Putamen (tissue), 1 donor: ENCODE results near the gene KCNN3.
A peak's percentile ranks its signal among the peaks of the same experiment; 100 is the strongest.

Experiments used
- DNase-seq: peaks from one replicate; pipeline ENCODE4 v3.0.0-alpha.2; 2016; ENCODE audit warnings: low spot score

The KCNN3 gene

DNA sequence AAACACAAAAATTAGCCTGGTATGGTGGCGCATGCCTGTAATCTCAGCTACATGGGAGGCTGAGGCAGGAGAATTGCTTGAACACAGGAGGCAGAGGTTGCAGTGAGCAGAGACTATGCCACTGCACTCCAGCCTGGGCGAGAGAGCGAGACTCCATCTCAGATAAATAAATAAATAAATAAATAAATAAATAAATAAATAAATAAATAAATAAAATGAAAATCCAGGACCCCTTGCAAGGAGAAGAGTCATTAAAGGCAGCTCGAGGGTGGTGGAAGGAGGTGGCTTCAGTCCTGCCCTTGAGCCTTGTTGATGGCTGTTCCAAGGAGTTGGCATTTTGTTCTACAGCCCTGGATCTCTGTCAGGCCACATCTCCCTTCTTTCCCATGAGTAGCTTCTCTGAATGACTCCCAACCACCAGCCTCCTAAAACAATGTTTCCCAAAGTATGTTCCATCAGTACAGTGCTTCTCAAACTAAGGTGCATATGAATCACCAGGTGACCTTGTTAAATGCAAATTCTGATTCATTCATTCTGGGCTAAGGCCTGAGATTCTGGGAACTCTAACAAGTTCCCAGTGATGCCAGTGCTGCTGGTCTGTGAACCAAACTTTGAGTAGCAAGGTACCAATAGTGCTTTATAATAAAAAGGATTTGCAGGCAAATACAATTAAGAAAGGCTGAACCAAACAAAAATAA lies 99.0 kb downstream of the KCNN3 start:
- no peak for DNase-seq

DNA sequence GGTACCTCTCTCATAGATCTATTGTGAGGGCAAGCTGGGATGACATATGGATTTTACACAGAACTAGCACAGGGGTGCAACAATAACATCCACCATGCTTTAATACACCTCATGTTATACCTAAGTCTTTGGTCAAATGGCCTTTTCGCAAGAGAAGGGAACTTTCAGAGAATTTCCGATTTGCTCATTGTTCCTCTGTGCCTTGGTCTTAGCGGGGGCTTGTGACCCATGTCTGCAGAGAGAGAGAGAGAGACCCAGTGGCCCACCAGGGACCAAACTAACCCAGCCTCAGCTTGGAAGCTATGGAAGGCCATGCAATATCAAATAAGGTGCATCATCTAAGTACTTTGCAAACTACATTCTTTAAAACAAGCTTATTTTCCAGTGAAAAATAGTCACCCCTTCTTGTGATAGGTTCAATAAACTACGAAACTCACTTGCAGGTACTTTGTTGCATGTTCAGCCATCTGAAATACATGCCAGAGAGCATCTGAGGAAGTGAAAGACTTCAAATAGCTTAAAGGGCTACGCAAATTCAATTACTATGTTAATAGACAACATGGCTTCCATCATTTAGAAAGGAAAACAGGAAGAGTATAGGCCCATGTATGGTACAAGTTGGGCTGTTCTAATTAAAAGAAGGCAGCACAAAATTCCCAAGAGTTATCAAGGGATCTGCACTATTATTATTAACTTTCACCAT lies 100.7 kb downstream of the KCNN3 start:
- DNase-seq, result no peak

DNA sequence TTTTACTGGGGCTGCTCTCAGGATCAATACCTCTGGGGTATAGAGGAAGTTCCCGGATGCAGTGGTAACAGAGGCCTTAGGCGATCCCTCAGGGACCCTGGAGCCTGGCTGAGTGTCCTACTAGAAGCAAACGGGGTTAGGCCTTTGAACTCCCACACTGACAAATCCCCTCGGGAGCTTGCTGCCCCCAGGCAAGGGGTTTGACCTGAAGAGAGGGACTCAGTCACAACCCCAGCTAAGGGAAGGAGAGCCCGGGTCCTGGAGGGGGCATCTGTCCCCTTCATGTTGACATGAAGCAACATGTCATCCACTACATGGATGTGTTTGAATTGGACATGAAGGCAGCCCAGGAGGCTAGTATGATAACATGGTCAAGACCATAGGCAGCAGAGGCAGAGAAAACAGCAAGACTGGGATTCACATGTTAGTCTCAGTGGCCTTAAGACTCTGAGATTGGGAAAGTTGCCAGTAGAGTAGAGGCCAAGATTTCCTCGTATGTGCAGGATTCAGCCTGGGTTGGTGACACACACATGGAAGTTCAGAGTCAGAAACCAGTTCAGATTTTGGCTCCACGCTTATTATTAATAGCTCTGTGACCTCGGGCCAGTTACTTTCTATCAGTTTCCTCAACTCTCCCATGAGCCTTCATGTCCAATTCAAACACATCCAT lies 101.5 kb downstream of the KCNN3 start:
- DNase-seq, result no peak

DNA sequence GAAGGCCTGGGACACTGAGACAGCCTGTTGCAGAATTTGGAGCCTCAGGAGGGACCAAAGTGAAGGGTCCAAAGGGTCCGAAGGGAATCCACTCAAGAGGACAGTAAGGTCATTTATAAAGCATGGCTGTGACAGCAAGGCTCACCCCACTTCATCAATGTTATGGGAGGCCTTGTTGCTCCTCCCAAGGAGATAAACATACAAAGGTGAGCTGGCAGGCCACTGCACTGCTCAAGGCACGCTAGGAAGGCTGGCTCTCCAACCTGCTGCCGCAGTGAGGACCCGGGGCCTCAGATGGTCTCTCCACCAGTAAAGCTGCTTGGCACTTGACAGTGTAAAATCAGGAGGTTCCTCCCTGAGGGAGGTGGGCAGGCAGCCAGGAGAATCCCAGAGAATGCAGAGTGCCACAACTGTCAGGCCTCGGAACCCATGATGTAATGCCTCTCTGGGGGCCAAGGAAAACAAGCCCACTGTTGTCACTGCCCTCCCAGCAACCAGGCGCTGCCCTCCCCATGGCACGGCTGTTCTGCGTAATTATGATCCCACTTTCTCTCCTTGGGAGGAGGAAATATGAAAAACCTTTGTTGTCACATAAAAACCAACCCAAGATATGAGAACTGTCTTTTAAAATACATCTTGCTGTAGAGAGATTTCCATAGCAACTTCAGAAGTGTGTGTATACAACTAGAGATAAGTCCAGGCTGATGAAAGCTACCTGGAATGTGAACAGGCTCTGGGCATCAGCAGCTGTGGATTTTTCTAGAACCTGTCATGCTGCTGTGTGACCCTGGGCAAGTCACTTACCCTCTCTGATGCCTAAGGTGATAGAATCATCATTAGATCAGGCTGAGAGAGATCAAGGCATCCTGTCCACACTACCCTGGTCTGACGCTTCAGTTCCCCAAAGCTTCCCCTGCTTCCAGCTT lies 102.5 kb downstream of the KCNN3 start:
- DNase-seq, result no peak

DNA sequence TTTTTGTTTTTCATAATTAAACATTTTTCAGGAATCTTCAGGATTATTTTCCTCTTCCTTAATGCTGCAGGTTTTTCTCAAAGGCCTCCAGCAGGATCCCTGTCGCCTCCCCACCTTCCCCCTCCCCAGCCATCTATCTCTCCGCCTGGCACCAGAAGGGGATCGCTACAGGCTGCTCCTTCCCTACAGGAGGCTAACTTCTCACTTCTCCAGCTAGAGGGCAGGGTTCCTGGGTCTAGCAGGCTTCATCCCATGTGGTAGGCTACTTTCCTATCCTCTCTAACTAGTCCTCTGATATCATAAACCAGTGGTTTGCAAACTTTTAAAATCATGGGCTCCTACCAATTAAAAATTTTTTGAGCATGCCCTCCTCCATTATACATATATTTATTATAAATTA lies 104.1 kb downstream of the KCNN3 start:
- no peak for DNase-seq

DNA sequence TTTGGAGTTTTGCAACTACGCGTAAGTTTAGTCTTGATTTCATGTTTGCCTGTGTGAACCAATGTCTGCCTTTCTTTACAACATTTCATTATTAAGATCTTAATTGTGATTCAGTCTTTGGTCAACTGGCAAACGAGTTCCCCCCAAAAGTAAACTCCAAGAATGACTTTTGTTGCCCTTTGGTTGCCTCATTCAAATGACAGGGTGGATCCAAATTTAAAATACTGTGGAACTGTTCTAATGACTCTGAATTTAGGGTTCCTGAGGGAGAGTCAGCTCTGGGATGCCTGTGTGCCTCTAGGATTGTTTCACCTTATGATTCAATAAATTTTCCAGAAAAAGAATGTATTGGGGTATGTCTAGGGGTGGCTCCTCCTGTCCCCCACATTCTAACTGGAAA lies 105.3 kb downstream of the KCNN3 start:
- DNase-seq, result no peak

DNA sequence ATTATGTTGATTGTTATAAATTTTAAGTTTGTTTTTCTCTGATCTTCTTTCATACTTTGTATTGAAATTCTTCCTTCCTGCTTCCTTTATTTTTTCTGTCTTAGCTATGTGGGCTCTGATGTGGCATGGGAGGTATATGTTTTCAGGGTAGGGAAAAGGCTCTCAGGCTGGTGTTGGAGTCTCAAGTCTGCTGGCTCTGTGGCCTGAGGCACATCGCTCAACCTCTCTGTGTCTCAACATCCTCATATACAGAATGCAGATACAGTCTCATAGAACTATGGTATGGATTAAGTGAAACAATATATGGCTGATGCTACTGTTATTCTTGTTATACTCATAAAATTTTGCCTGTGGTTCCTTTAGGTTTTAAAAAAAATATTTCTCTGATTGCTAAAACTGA lies 105.9 kb downstream of the KCNN3 start:
- DNase-seq, result no peak

DNA sequence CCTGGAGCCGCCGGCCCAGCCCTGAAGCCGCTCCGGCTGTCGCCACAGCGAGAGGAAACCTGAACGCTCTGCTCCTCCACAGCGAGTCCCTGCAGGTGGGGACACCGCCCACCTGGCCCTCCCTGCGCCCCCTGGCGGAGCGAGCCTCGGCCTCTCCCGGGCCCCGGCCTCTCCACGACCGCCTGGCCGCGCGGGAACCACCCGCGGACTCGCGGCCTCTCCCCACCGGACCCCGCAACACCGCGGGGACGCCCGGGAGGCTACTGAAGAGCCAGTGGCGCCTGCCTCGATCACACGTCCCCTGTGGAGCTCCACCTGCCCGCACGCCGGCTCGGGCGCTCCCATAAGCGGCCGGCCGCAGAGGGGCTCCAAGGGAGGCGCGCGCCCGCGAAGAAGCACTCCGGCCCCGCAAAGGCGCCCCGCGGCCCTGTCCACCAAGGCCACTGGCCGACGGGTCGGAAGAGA lies 109.6 kb downstream of the KCNN3 start:
- no peak for DNase-seq

DNA sequence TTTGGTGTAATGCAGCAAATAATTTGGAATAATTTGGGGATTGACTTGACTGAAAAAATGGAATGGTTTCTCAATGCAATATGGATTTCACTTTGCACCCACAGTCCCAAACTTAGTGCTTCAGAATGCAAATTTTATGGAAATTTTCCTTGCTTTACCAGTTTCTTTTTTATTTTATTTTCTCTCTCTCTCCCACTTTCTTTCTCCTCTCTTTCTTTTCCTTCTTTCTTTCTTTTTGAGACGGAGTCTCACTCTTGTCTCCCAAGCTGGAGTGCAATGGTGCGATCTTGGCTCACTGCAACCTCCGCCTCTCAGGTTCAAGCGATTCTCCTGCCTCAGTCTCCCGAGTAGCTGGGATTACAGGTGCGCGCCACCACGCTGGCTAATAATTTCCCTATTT lies 110.3 kb downstream of the KCNN3 start:
- no peak for DNase-seq

DNA sequence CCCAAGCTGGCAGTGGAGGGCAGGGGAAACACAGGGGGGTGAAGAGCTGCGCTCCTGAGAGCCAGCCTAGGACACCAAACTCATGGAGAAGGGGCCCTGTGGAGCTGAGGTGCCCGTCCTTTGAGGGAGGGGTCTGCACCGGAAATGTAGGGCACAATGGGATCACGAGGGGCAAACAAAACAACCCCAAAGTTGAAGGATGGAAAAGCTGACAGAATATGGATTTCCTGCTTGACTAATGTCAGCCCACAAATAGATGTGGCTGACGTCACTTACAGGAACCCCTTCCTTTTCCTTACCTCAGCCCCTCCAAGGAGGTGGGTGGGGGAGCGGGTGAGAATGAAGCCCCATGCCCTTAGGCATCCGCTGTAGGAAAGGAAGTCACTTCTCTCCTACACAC lies 110.9 kb downstream of the KCNN3 start:
- no peak for DNase-seq

DNA sequence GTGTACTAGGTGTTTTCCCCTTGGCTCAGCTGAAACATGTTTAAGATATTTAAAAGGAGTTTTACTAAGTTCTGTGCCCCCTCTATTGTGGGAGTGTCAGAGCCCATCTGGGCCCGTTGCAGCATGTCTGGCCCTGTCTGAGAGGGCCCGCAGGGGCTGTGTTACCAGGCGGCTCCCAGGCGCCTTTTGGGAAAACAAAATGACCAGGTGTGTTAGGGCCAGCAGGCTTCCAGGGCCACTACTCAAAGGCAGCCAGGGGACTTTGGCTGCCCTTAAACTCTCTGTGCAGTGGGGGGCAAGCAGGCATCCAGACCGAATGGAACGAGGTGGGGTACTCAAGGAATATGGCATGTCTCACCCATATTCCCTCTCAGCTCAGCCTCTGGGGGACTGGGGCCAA lies 111.7 kb downstream of the KCNN3 start:
- no peak for DNase-seq

DNA sequence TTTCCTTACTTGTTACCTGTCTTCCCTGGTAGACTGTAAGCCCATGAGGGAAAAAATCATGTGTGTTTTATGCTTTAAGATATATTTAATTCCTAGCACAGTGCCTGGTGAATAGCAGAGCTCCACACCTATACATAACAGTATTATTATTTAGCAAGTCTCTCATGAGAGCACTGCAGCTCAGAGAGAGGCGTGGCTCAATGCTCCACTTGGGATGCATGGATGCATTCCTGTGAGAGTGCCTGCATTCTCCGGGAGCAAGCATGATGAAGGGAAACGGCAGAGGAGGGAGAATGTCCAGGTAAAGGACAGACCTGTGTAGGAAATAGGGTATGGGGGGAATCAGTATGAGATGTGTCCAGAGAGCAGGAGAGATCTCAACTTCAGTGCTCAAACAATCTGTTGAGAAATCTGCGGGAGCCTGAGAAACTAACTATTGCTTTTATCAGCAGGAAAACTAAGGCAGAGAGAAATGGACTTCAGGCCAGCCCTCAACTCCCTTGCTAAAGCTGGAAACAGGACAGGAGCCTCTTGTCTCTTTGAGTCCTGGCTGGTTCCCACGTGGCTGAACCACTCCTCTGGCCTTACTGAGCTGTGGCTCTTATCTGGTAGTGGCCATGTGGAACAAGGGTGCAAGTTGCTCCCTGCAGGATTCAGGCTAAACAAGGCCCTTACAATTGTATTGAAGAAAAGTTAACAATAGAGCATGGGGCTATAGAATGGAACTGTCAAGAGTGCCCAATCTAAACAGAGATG lies 113.1 kb downstream of the KCNN3 start:
- DNase-seq, result no peak

DNA sequence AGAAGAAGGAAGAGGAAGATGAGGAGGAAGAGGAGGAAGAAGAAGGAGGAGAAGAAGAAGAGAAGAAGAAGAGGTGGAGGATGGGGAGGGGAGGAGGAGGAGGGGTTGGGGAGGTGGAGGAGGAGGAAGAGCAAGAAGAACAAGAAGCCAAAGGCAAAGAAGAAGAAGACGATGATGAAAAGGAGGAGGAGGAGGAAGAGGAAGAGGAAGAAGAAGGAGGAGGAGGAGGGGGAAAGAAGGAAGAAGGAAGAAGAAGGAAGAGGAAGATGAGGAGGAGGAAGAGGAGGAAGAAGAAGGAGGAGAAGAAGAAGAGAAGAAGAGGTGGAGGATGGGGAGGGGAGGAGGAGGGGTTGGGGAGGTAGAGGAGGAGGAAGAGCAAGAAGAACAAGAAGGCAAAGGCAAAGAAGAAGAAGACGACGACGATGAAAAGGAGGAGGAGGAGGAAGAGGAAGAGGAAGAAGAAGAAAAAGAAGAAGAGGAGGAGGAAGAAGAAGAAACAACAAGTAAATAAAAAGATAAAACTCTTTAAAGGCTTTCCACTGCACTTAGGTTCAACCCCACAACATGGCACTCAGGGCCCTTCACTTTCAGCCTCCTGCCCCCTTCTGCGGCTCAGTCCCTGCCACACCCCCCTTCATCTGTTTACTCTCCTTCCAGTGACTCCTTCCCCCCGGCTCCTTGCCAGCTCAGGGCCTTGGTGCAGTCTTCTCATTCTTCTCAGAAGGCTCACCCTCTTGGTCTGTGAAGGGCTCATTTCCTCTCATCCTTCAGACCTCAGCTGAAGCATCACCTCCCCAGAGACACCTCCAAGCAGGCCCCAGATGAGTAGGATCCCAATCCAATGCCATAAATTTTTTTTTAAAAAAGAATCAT lies 114.0 kb downstream of the KCNN3 start:
- DNase-seq, result no peak

DNA sequence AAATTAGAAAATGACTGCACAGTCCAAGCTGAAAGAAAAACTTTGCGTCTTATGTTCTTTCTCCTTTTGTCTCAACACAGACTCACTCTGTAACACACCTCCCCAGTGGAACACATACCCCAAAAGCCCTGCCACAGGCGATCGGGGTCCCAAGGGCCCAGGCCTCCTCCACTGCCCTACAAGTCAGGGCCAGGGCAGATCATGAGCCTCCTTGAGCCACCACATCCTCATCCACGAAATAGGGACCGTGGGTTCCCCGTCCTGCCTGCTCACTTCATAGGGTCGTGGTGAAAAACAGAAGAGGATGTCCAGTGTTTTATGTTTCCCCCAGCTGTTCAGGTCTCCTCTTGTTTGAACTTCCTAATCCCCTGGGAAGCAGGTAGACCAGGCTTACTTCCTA lies 116.7 kb downstream of the KCNN3 start:
- no peak for DNase-seq

DNA sequence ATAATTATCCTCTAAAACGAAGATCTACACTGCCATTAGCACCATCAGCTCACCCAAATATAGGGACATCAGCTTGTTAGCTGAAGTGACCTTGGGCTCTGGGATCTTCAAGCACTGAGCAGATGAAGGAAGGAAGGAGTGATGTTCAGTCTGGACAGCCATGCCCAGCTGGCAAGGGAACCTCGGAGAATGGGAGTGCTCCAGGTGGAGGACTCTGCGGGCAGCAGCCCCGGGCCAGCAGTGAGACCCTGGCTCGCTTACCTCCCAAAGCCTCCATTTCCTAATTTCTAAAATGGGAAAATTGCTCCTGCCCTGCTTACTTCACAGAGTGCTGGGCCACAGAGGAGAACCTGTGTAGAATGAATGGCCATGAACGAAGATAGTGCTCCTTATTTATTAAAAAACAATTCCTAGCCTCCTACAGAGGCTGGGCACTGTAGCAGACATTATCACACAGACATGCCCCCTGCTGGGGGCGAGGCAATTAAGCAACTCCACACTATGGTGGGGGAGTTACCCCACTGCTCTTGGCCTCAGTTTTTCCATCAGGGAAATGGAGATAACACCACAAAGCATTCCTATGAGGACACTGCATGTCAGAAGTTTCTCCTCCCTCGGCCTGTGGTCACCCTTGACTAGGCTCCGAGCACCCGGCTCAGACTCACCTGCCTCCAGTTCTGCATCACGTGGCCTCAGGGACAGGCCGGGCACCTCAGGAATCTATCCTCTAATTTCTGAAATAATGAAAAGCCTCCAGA lies 117.6 kb downstream of the KCNN3 start:
- DNase-seq, result no peak

DNA sequence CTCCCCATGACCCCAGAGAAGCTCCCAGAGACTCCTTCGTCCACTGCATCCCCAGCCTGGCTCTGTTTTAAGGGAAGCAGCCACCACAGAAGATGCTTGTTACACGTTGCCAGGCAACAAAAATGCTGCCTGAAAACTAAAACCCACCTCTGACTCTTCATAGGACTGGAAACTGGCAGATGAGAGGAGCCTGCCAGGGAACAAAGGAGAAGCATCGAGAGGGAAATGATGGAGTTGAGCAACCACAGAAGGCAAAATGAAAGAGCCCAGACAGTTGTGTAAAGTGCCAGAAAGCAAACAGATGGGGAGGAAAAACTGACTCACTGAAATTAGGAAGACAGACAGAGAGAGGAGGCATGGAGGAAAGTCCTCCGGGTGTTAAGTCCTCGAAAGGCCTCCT lies 118.4 kb downstream of the KCNN3 start:
- DNase-seq, result no peak

DNA sequence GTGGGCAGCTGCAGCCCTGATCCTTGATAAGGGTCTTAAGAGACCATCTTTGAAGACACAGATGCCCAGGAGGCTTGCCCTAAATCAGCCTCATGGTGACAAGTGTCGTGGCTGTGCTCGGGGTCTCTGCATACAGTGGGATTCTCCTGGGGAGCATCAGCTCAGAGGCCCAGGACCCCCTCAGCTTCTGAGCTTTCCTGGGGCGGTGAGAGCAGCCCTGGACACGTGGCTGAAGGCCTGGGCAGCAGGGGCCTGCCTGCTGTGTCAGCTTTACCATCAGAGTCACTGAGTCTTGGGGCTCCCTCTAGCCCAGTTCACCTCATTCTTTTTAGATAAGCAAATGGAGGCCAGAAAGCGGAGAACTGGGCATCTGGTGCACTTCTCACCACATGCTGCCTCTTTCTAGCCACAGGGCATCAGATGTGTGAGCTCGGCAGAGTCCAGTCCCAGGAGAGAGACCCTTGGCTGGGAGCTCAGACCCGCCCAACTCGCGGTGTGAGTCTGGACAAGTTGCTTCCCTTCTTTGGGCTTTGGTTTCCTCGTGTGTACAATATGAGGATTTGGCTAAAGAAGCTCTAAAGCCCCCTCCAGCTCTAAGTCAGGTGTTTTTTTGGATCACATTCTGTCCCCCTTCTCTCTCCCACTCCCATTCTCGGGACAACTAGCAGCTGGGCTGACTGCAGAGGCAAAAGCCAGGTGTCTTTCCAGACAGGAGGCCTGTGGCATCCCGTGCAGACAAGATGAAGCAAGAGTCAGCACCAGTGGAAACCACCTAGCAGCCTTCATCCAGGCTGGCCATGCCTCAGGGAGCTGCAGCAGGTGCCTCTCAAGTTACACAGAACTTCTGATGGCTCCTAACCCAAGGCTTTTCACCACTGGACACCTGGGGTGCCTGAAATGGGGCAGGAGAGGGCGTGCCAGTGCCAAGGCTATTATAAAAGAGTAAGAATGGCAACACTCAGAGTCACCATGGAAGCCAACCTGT lies 119.1 kb downstream of the KCNN3 start:
- no peak for DNase-seq

DNA sequence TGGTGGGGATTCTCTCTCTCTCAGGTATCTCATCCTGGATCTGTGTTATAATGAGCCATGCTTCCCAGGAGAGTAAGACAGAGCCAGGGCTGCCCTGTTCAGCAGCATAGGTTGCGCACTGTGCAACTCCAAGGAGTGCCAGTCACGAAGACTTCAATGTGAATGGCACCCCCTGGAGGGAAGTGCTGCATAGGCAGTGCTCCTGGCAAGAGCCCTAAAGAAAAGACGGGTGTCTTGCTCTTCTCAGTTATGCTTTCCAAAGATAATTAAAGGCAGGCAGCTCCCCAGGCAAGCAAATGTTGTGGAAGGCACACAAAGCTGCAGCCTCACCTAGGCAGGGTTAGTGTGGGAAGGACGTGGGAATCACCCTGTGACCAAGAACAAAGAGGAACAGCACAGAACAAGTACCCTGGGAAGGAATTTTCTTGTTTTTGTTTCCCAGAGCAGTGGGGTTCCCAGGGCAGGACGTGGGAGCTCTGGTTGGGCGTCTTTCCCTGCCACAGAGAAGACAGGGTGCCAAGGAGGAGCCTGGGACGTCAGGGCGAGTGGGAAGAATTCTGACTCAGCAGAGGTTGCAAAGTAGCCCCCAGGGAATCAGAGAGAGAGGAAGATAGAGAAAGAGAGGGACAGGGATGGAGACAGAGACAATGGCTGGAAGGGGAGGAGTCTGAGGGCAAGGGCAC lies 120.9 kb downstream of the KCNN3 start:
- DNase-seq, result peak; percentile 67
